Pancreas (tissue), 10 donors: ENCODE measurements around the gene LRRC57. TPM values are rescaled to one million over a fixed set of nuclear protein-coding genes. Genes with fewer than 3 reads are reported as not detected.

Source experiments
- ATAC-seq, 4 donors: fragments of 200-7000 bp; cut with Tn5 transposase; one replicate each; pipeline versions ENCODE4 v1.8.0 to v1.9.1; 2020; ENCODE audit warnings: mild to moderate bottlenecking in 4 of 4, moderate library complexity in 4 of 4
- DNase-seq, 6 donors: peaks; one replicate each; pipeline ENCODE4 v3.0.0-alpha.2; 2020
- FAIRE-seq: peaks from 2 replicates; lab custom pipeline; 2012; peaks lifted over from hg19 to GRCh38; lab: Jason Lieb, UNC
- H3K27ac ChIP-seq, 4 donors: fragments of 200-600 bp; sonication (generic); 1 replicate in 3 of 4; 2 replicates in 1 of 4; pipeline versions ENCODE4 v1.5.0 to v1.8.0; 2020
- H3K27me3 ChIP-seq, 4 donors: fragments of 200-600 bp; one replicate each; pipeline ENCODE4 v1.8.0; 2021
- H3K36me3 ChIP-seq, 3 donors: fragments of 200-600 bp; sonication (generic) in 1 of 3; one replicate each; pipeline versions ENCODE4 v1.5.0 to v1.8.0; 2020 to 2021
- H3K4me1 ChIP-seq, 3 donors: fragments of 200-600 bp; one replicate each; pipeline ENCODE4 v1.8.0; 2021
- H3K4me3 ChIP-seq, 4 donors: fragments of 200-600 bp; sonication (generic) in 2 of 4; one replicate each; pipeline versions ENCODE4 v1.5.0 to v1.8.0; 2020 to 2021
- H3K9me3 ChIP-seq, 4 donors: fragments of 200-600 bp; one replicate each; pipeline ENCODE4 v1.8.0; 2021
- WGBS, 2 donors: extraction: QIAGEN DNeasy Blood & Tissue Kit; methylation state at CpG; one replicate each; pipeline ENCODE4 v1.1.7; 2013; 5-methylcytosine and 5-hydroxymethylcytosine counted together
- intact Hi-C, 3 donors: fragments of 100-400 bp; cut with DNase I; formaldehyde crosslinking; loops; one replicate each; pipeline versions ENCODE4 v1.11.1 to v1.14.2; 2022
- polyA plus RNA-seq, 2 donors: library from polyadenylated mRNA; stranded (reverse); fragments of 200-250 nt; gene quantifications; one replicate each; pipeline ENCODE4 v1.2.3, GENCODE V29; 2013
- total RNA-seq, 6 donors: library from RNA; stranded (reverse); fragmentation: NEBNext Ultra II Directional in 4 of 6; extraction: Animal tissue kit (Norgen Biotek cat#: 25700) in 4 of 6; gene quantifications; one replicate each; pipeline versions ENCODE4 v1.2.1 to v1.2.4, GENCODE V29; 2021 to 2023
- TF ChIP-seq, protein P1 (sequence below), 4 donors: fragments of 200-600 bp; sonication (generic) in 3 of 4; IDR thresholded peaks; one replicate each; pipeline versions ENCODE4 v1.5.0 to v1.8.0; 2021; ENCODE audit warnings: antibody characterized with exemption in 4 of 4
- donor health status: healthy with polysubstance abuse.
- donor health status: DM: no; HTN: no; CAD: no; lungs with moderate emphysema.
- donor health status: DM: no; HTN: no; CAD: no.
- donor health status: control.
- donor health status: control.
- donor health status: Bipolar disorder and iron deficiency.
- donor health status: DM: yes; HTN: yes; CAD: no.
- donor health status: DM: no; HTN: no; CAD: no.
- donor health status: DM: no; HTN: no; CAD: no.
- donor health status: DM: yes; HTN: yes; CAD: no.

LRRC57 gene
- total and polyA plus RNA-seq, 8 donors: 3.8 to 14.8 (median 8.0) TPM

DNA sequence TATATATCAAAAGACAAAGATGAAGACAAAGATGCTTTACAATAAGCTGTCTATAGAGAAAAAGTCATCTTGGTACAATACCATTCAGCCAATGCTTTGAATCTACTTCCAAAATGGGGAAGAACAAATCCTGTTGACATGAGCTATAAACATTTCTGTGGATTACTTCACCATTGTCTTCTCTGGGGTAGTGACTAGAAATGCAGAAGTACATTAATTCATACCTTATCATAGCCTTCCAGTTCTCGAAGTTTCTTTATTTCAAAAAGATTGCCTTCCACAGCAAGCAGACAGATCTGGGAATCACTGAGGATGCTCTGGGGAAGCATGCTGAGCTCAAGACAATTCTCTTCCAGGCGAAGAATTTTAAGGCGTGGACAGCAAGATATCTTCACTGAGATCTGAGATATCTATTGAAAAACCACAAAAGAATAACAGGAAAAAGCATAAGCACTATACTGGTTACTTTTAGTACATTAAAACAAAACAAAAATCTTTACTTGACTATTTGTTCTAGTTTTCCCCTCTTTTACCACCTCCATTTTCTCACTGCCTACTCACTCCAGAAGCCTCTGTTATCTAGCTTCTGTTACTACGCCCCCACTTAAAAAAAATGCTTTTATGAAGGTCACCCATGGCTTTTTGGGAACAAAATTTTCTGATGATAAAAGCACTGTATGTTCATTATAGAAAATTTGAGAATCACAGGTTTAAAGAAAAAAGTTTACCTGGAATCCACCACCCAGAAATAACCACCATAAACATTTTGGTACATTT, 3.6 kb downstream of the LRRC57 start:
- TF ChIP-seq, protein P1, sequence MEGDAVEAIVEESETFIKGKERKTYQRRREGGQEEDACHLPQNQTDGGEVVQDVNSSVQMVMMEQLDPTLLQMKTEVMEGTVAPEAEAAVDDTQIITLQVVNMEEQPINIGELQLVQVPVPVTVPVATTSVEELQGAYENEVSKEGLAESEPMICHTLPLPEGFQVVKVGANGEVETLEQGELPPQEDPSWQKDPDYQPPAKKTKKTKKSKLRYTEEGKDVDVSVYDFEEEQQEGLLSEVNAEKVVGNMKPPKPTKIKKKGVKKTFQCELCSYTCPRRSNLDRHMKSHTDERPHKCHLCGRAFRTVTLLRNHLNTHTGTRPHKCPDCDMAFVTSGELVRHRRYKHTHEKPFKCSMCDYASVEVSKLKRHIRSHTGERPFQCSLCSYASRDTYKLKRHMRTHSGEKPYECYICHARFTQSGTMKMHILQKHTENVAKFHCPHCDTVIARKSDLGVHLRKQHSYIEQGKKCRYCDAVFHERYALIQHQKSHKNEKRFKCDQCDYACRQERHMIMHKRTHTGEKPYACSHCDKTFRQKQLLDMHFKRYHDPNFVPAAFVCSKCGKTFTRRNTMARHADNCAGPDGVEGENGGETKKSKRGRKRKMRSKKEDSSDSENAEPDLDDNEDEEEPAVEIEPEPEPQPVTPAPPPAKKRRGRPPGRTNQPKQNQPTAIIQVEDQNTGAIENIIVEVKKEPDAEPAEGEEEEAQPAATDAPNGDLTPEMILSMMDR (IDR thresholded peaks at IDR 0.05): no peak
- 85 to 86% methylated on average over 4 of the region's 4 CpGs for WGBS, 2 donors
- ATAC-seq (no peak), DNase-seq (no peak), FAIRE-seq (no peak)
- no peak overlapping the region for H3K4me3 ChIP-seq
- intact Hi-C loops: no loop called here
- H3K36me3 ChIP-seq: peaks cover 0 to 13% (median 4%) of the 10 kb centered on the region in 3 donors
- no peaks in the 10 kb centered on the region for H3K9me3 ChIP-seq
- H3K27ac ChIP-seq: no peak overlapping the region
- peaks cover 5 to 15% (median 13%) of the 10 kb centered on the region in 3 donors for H3K4me1 ChIP-seq
- H3K27me3 ChIP-seq: no peaks in the 10 kb centered on the region

DNA sequence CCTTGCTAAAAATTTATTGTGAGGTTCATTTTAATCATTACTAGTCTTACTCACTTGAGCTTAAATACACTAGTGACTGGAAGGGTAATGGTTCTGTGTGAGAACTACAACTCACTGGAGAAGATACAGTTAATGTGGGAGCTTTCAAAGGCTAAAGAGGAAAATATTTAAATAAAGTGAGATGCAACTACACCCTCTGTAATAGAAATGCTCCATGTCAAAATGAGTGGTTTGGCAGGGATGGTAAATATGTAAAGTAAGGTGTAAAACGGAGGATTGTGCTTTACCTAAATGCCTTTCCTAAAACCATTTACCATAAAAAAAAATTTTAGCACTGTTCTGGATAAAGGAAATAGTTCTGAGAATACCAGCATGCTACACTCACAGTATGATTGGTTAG, 15.3 kb downstream of the LRRC57 start:
- Histone ChIP-seq H3K27me3 (no peaks in the 10 kb centered on the region), H3K9me3 (no peaks in the 10 kb centered on the region), H3K4me1 (no peaks in the 10 kb centered on the region), H3K4me3 (no peak overlapping the region), H3K27ac (no peak overlapping the region), H3K36me3 (peaks cover 0 to 14% (median 0%) of the 10 kb centered on the region in 3 donors)
- intact Hi-C loops: no loop called here
- ATAC-seq (no peak), DNase-seq (no peak), FAIRE-seq (no peak)
- WGBS, 2 donors: 86 to 93% methylated on average over 1 of the region's 1 CpG
- TF ChIP-seq, protein P1 (IDR thresholded peaks at IDR 0.05): no peak

DNA sequence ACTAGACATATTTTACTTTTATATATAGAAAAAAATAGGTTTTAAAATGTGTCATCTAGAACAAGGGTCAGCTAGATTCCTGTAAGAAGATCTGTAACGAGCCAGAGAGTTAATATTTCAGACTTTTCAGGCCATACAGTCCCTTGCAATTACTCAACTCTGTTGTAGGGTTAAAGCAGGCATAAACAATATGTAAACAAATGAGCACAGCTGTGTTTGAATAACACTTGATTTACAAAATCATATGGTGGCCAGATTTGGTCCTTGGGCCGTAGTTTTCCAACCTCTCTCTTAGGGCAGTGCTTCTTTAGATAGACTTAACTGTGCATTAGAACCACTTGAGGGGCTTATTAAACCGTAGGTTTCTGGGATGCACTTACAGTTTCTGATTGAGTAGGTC, 19.6 kb downstream of the LRRC57 start:
- Histone ChIP-seq H3K4me3 (no peak overlapping the region), H3K9me3 (no peaks in the 10 kb centered on the region), H3K4me1 (no peaks in the 10 kb centered on the region), H3K27ac (no peak overlapping the region), H3K27me3 (no peaks in the 10 kb centered on the region), H3K36me3 (peaks cover 0 to 19% (median 0%) of the 10 kb centered on the region in 3 donors)
- FAIRE-seq (no peak), DNase-seq (no peak), ATAC-seq (no peak)
- intact Hi-C loops: no loop called here
- 82 to 83% methylated on average over 3 of the region's 3 CpGs for WGBS, 2 donors
- TF ChIP-seq, protein P1 (IDR thresholded peaks at IDR 0.05): no peak

DNA sequence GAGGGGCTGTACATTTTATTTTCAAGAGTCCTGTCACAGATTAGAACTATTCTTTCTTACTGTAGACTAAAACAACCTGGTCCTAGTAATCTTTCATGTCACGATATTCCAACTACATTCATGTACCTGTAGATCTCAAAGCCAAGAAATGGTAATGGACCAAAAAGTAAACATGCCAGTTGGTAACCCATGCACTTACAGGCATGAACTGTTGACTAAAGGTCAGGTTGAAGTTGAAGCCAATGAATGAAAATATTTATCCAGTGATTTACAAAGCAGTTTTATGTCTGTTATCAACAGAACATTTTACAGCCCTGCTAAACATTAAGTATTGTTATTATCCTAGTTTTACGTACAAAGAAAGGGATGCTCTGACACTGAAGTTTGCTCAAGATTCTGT, 25.3 kb downstream of the LRRC57 start:
- Histone ChIP-seq H3K9me3 (no peaks in the 10 kb centered on the region), H3K4me3 (no peak overlapping the region), H3K27me3 (no peaks in the 10 kb centered on the region), H3K27ac (no peak overlapping the region), H3K4me1 (no peaks in the 10 kb centered on the region), H3K36me3 (peaks cover 0 to 6% (median 0%) of the 10 kb centered on the region in 3 donors)
- FAIRE-seq: no peak
- TF ChIP-seq, protein P1 (IDR thresholded peaks at IDR 0.05): no peak
- no peak for DNase-seq
- 75 to 90% methylated on average over 2 of the region's 2 CpGs for WGBS, 2 donors
- ATAC-seq: no peak
- intact Hi-C loops: no loop called here

DNA sequence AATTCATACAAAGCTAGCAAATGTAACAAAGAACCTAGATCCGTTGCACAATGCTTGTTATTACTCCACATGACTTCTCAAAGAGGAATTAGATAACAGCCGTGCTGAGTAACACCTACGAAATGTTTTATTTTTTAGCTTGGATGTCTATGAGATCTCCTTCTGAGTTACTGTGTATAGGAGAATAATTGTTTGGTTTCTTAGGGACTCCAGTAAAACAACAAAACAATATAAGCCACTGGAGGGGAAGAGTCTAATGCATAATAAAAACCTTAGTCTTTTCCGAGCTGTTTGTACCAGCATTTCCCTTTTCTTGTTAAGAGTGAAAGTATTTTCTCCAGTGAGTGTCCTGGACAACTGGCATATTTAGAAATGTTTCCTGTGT, 37.6 kb downstream of the LRRC57 start:
- intact Hi-C loops: no loop called here
- WGBS, 2 donors: 55 to 58% methylated on average over 4 of the region's 4 CpGs
- DNase-seq (no peak), ATAC-seq (peak in 2 of 4 donors; percentile 35 to 51), FAIRE-seq (no peak)
- H3K36me3 ChIP-seq: no peaks in the 10 kb centered on the region
- H3K27ac ChIP-seq: peak overlapping the region in 1 of 4 donors; percentile 2
- no peaks in the 10 kb centered on the region for H3K27me3 ChIP-seq
- TF ChIP-seq, protein P1 (IDR thresholded peaks at IDR 0.05): no peak
- no peak overlapping the region for H3K4me3 ChIP-seq
- H3K9me3 ChIP-seq: no peaks in the 10 kb centered on the region
- no peaks in the 10 kb centered on the region for H3K4me1 ChIP-seq
